Renal pelvis (tissue), 3 donors: ENCODE results near the gene MAD1L1. TPM values are rescaled to one million over a fixed set of nuclear protein-coding genes. Genes with fewer than 3 reads are reported as not detected.

ENCODE experiments used
- polyA plus RNA-seq, 3 donors: library from polyadenylated mRNA; unstranded; fragments of 120-200 nt; gene quantifications; one replicate each; pipeline ENCODE4 v1.2.1, GENCODE V29; 2013; ENCODE audit not compliant: insufficient read length in 3 of 3

The MAD1L1 gene
- polyA plus RNA-seq, 3 donors: 27.0 to 27.6 (median 27.3) TPM

Other genes with a start within 250 kb of the MAD1L1 start
- 10 to 100 TPM; 37.9 to 39.6 (median 39.0) TPM for gene MRM2, start 9.3 kb upstream of the MAD1L1 start, polyA plus RNA-seq
- gene NUDT1, start 9.3 kb upstream of the MAD1L1 start, polyA plus RNA-seq: 10 to 100 TPM; 24.0 to 26.9 (median 25.4) TPM
- gene SNX8, start 81.5 kb upstream of the MAD1L1 start, polyA plus RNA-seq: 10 to 100 TPM; 40.7 to 46.2 (median 44.3) TPM
- gene EIF3B, start 121.9 kb upstream of the MAD1L1 start, polyA plus RNA-seq: 100 to 1,000 TPM; 147 to 174 (median 155) TPM
- gene CHST12, start 170.7 kb upstream of the MAD1L1 start, polyA plus RNA-seq: 10 to 100 TPM; 13.0 to 15.4 (median 14.0) TPM
- gene GRIFIN, start 243.5 kb upstream of the MAD1L1 start, polyA plus RNA-seq: under 1 TPM in 2 of 3 donors, not detected in 1; 0.31 to 0.36 TPM